Prostate gland (tissue), 2 donors: ENCODE results near the gene NSRP1. TPM values are rescaled to one million over a fixed set of nuclear protein-coding genes. Genes with fewer than 3 reads are reported as not detected.

Experiments
- DNase-seq: peaks from one replicate; pipeline ENCODE4 v3.0.0-alpha.2; 2019; ENCODE audit warnings: low spot score
- H3K27ac ChIP-seq, 2 donors: fragments of 200-600 bp; sonication (generic); 2 replicates each; pipeline ENCODE4 v1.5.1; 2017 to 2019
- H3K27me3 ChIP-seq: fragments of 200-600 bp; sonication (generic); replicated peaks from 2 replicates; pipeline ENCODE4 v1.5.1; 2019; ENCODE audit not compliant: insufficient read depth
- H3K36me3 ChIP-seq, 2 donors: fragments of 200-600 bp; sonication (generic); 1 replicate in 1 of 2; 2 replicates in 1 of 2; pipeline versions ENCODE4 v1.5.1 to v1.8.1; 2017 to 2019
- H3K4me1 ChIP-seq: fragments of 200-600 bp; sonication (generic); replicated peaks from 2 replicates; pipeline ENCODE4 v1.5.1; 2019
- H3K4me3 ChIP-seq, 2 donors: fragments of 200-600 bp; sonication (generic); 2 replicates each; pipeline ENCODE4 v1.5.1; 2017 to 2019
- H3K9me3 ChIP-seq: fragments of 200-600 bp; sonication (generic); 2 replicates; pipeline ENCODE4 v1.5.1; 2017
- CTCF ChIP-seq, 4 experiments: fragments of 200-600 bp in 2 of 4; fragments of 450-650 bp in 2 of 4; sonication (generic) in 2 of 4; IDR thresholded peaks; 1 replicate in 3 of 4; 2 replicates in 1 of 4; pipeline ENCODE4 v1.5.1; 2016 to 2019; ENCODE audit warnings: antibody characterized with exemption in 4 of 4, mild to moderate bottlenecking in 2 of 4, moderate library complexity in 2 of 4
- POLR2A ChIP-seq: fragments of 450-650 bp; IDR thresholded peaks from one replicate; pipeline ENCODE4 v1.6.1; 2016; ENCODE audit warnings: antibody characterized with exemption, mild to moderate bottlenecking
- POLR2AphosphoS5 ChIP-seq: sonication (generic); formaldehyde crosslinking; IDR thresholded peaks from one replicate; pipeline ENCODE4 v1.6.1; 2017; ENCODE audit warnings: antibody characterized with exemption
- WGBS: methylation state at CpG from one replicate; pipeline ENCODE4 v1.1.5; 2018; 5-methylcytosine and 5-hydroxymethylcytosine counted together
- intact Hi-C: fragments of 100-400 bp; cut with DNase I; formaldehyde crosslinking; loops from one replicate; pipeline ENCODE4 v1.14.2; 2022
- total RNA-seq, 2 donors: library from RNA; depleted of rRNA; stranded (reverse); fragments of >200 nt; gene quantifications; one replicate each; pipeline ENCODE4 v1.1.0, GENCODE V29; 2016

NSRP1 gene
- total RNA-seq, 2 donors from 2014 or later = 21.1 TPM

GRCh38 chr17:30160419-30161172 lies 44.0 kb downstream of the NSRP1 start:
- H3K27me3 ChIP-seq = no peaks in the 10 kb centered on the region
- no peak for TF ChIP-seq POLR2AphosphoS5
- H3K27ac ChIP-seq = no peak overlapping the region
- H3K4me3 ChIP-seq = no peak overlapping the region
- H3K36me3 ChIP-seq = no peaks in the 10 kb centered on the region
- H3K9me3 ChIP-seq = no peaks in the 10 kb centered on the region
- intact Hi-C loops = no loop called here
- WGBS = 53% methylated on average over 3 of the region's 3 CpGs
- no peaks in the 10 kb centered on the region for H3K4me1 ChIP-seq
- no peak for DNase-seq

GRCh38 chr17:30161601-30162000 lies 45.0 kb downstream of the NSRP1 start:
- Histone ChIP-seq H3K4me3 (no peak overlapping the region), H3K4me1 (no peaks in the 10 kb centered on the region), H3K27me3 (no peaks in the 10 kb centered on the region), H3K27ac (no peak overlapping the region), H3K36me3 (no peaks in the 10 kb centered on the region), H3K9me3 (no peaks in the 10 kb centered on the region)
- TF ChIP-seq POLR2AphosphoS5 (no peak), CTCF (IDR thresholded peaks at IDR 0.05) (no peak), POLR2A (no peak)
- intact Hi-C loops = no loop called here
- no peak for DNase-seq

- TF ChIP-seq CTCF (IDR thresholded peaks at IDR 0.05) = no peak
- no peak for TF ChIP-seq POLR2A
- no peak for TF ChIP-seq POLR2AphosphoS5
- H3K27me3 ChIP-seq = no peaks in the 10 kb centered on the region
- no peak overlapping the region for H3K4me3 ChIP-seq
- no peak overlapping the region for H3K27ac ChIP-seq
- intact Hi-C loops = no loop called here
- no peaks in the 10 kb centered on the region for H3K4me1 ChIP-seq
- no peak for DNase-seq
- 98% methylated on average over 4 of the region's 4 CpGs for WGBS
- H3K36me3 ChIP-seq = no peaks in the 10 kb centered on the region
- H3K9me3 ChIP-seq = no peaks in the 10 kb centered on the region
Measured at GRCh38 chr17:30164531-30164930, 47.9 kb downstream of the NSRP1 start.

- Histone ChIP-seq H3K27me3 (no peaks in the 10 kb centered on the region), H3K4me1 (no peaks in the 10 kb centered on the region), H3K27ac (no peak overlapping the region), H3K9me3 (no peaks in the 10 kb centered on the region), H3K4me3 (no peak overlapping the region), H3K36me3 (no peaks in the 10 kb centered on the region)
- DNase-seq = no peak
- intact Hi-C loops = no loop called here
- WGBS = 87% methylated on average over 3 of the region's 3 CpGs
- TF ChIP-seq CTCF (IDR thresholded peaks at IDR 0.05) (no peak), POLR2AphosphoS5 (no peak), POLR2A (no peak)
Measured at GRCh38 chr17:30165147-30165546, 48.5 kb downstream of the NSRP1 start.

- H3K4me1 ChIP-seq = no peaks in the 10 kb centered on the region
- 71% methylated on average over 1 of the region's 1 CpG for WGBS
- intact Hi-C loops = no loop called here
- no peaks in the 10 kb centered on the region for H3K36me3 ChIP-seq
- no peak overlapping the region for H3K4me3 ChIP-seq
- H3K27ac ChIP-seq = no peak overlapping the region
- no peaks in the 10 kb centered on the region for H3K9me3 ChIP-seq
- no peak for DNase-seq
- TF ChIP-seq CTCF (IDR thresholded peaks at IDR 0.05) = no peak
- no peak for TF ChIP-seq POLR2AphosphoS5
- TF ChIP-seq POLR2A = no peak
- H3K27me3 ChIP-seq = no peaks in the 10 kb centered on the region
Measured at GRCh38 chr17:30165960-30166359, 49.3 kb downstream of the NSRP1 start.
